ENCODE measurements around the gene UNC5CL. TPM values are rescaled to one million over a fixed set of nuclear protein-coding genes. Genes with fewer than 3 reads are reported as not detected.

The UNC5CL gene
- total and polyA plus RNA-seq, 9 of the 15 experiments (the other 6 are each of a cell fraction or from before 2014, with no cell fraction given) = 0.07 to 1.8 (median 0.62) TPM; not detected in 1

GRCh38 chr6:41000248-41000647 lies 38.8 kb downstream of the UNC5CL start (continued):
- TF ChIP-seq REST (IDR thresholded peaks at IDR 0.05; ENCODE audit: borderline replicate concordance) (no peak), REST (CRISPR knock-in tag; IDR thresholded peaks at IDR 0.05; ENCODE audit: low read depth) (no peak)

Measured in K562 (cell line).